Dermis blood vessel endothelial cell (primary cell): ENCODE data around the gene C12orf54. TPM values are rescaled to one million over a fixed set of nuclear protein-coding genes. Genes with fewer than 3 reads are reported as not detected.
"Not testable (repeated sequence)": the region's sequence is repeated elsewhere in the genome, so short reads cannot be mapped to it uniquely, and the experiment has no call there.

Experiments used
- DNase-seq: peaks from one replicate; pipeline ENCODE4 v3.0.0; 2010
- total RNA-seq: library from RNA; depleted of rRNA; stranded (reverse); fragments of >200 nt; gene quantifications from 2 replicates; pipeline ENCODE4 v1.2.3, GENCODE V29; 2014

The C12orf54 gene
- total RNA-seq, result not detected in 2 replicates

- no peak for DNase-seq
Measured at GRCh38 chr12:48482198-48482597, at the start of gene C12orf54. Gene C12orf54, plus strand, starts transcription at chr12:48482498. Its CDS starts 799 bp downstream, at chr12:48483297.

- not testable (repeated sequence) for DNase-seq
Measured at GRCh38 chr12:48434016-48434415, 48.3 kb upstream of the C12orf54 start.

GRCh38 chr12:48441069-48441468 lies 41.2 kb upstream of the C12orf54 start:
- no peak for DNase-seq

- DNase-seq, result no peak
Measured at GRCh38 chr12:48442179-48442847, 40.0 kb upstream of the C12orf54 start.

- DNase-seq, result no peak
Measured at GRCh38 chr12:48445538-48445937, 36.8 kb upstream of the C12orf54 start.

- DNase-seq, result peak; percentile 41
Measured at GRCh38 chr12:48446161-48446776, 36.0 kb upstream of the C12orf54 start.

- no peak for DNase-seq
Measured at GRCh38 chr12:48447755-48448154, 34.5 kb upstream of the C12orf54 start.

GRCh38 chr12:48451372-48451771 lies 30.9 kb upstream of the C12orf54 start:
- no peak for DNase-seq

GRCh38 chr12:48452961-48453360 lies 29.3 kb upstream of the C12orf54 start:
- DNase-seq, result not testable (repeated sequence)

GRCh38 chr12:48454667-48455066 lies 27.6 kb upstream of the C12orf54 start:
- DNase-seq, result peak; percentile 50

GRCh38 chr12:48455116-48455515 lies 27.2 kb upstream of the C12orf54 start:
- DNase-seq, result no peak

- DNase-seq, result no peak
Measured at GRCh38 chr12:48459259-48459658, 23.0 kb upstream of the C12orf54 start.

- DNase-seq, result not testable (repeated sequence)
Measured at GRCh38 chr12:48469027-48469426, 13.3 kb upstream of the C12orf54 start.

- no peak for DNase-seq
Measured at GRCh38 chr12:48472259-48472658, 10.0 kb upstream of the C12orf54 start, which contains the start of gene ANP32D. Gene ANP32D, plus strand, starts transcription at chr12:48472559. Its CDS starts 106 bp downstream, at chr12:48472665.

GRCh38 chr12:48473061-48473460 lies 9.2 kb upstream of the C12orf54 start:
- DNase-seq, result no peak

GRCh38 chr12:48474497-48474896 lies 7.8 kb upstream of the C12orf54 start:
- DNase-seq, result not testable (repeated sequence)

GRCh38 chr12:48482930-48483329 lies 632 bp downstream of the C12orf54 start:
- no peak for DNase-seq

GRCh38 chr12:48486261-48486660 lies 4.0 kb downstream of the C12orf54 start:
- DNase-seq, result no peak

- no peak for DNase-seq
Measured at GRCh38 chr12:48486679-48487078, 4.4 kb downstream of the C12orf54 start.

- DNase-seq, result no peak
Measured at GRCh38 chr12:48489012-48489411, 6.7 kb downstream of the C12orf54 start.

- not testable (repeated sequence) for DNase-seq
Measured at GRCh38 chr12:48489456-48489855, 7.2 kb downstream of the C12orf54 start.

- DNase-seq, result not testable (repeated sequence)
Measured at GRCh38 chr12:48500281-48500680, 18.0 kb downstream of the C12orf54 start.

- DNase-seq, result not testable (repeated sequence)
Measured at GRCh38 chr12:48506836-48507235, 24.5 kb downstream of the C12orf54 start.

GRCh38 chr12:48508987-48509386 lies 26.7 kb downstream of the C12orf54 start:
- no peak for DNase-seq
